HepG2 (cell line): Measurements from ENCODE around the gene DCDC2C. TPM values are rescaled to one million over a fixed set of nuclear protein-coding genes. Genes with fewer than 3 reads are reported as not detected.

ENCODE experiments used
- ATAC-seq: fragments of 200-7000 bp; cut with Tn5 transposase; 3 replicates; pipeline ENCODE4 v1.9.1; 2020; ENCODE audit warnings: mild to moderate bottlenecking, moderate library complexity
- BruUV-seq: library from RNA; stranded (reverse); fragments of 400-500 nt; replicated peaks from 2 replicates; lab custom pipeline; 2021; lab: Mats Ljungman, UMichigan
- CTCF ChIA-PET: fragments of 300-600 bp; formaldehyde crosslinking; extraction: SDS; loops from one replicate; lab custom pipeline; 2021; ENCODE audit warnings: low total read pairs, inconsistent platforms, low intra/inter-chr PET ratio; lab: Yijun Ruan, JAX
- POLR2A ChIA-PET: fragments of 350-600 bp; sonication (Branson Sonifier 250); formaldehyde crosslinking; loops from one replicate; lab custom pipeline; 2020; ENCODE audit warnings: antibody characterized with exemption, inconsistent platforms; lab: Yijun Ruan, JAX
- DNase-seq: peaks from one replicate; pipeline ENCODE4 v3.0.0-alpha.2; 2015; ENCODE audit warnings: low spot score
- FAIRE-seq: peaks from 3 replicates; lab custom pipeline; 2011; peaks lifted over from hg19 to GRCh38; lab: Jason Lieb, UNC
- H2AFZ ChIP-seq: one replicate; pipeline ENCODE4 v1.6.1; 2011; ENCODE audit warnings: low read length, inconsistent platforms
- H3K27ac ChIP-seq: fragments of 300-600 bp; 3 replicates; pipeline ENCODE4 v1.8.0; 2011; ENCODE audit warnings: mixed run types, mild to moderate bottlenecking, mixed read lengths, low read length, inconsistent platforms; ENCODE audit not compliant: insufficient read depth; ENCODE audit errors: extremely low read length
- H3K27me3 ChIP-seq, 2 experiments: fragments of 200-600 bp in 1 of 2; 2 replicates in 1 of 2; 3 replicates in 1 of 2; pipeline versions ENCODE4 v1.6.0 to v1.8.0; 2011; ENCODE audit warnings: low read length in 2 of 2, mild to moderate bottlenecking in 2 of 2, moderate library complexity in 2 of 2, inconsistent platforms in 1 of 2; ENCODE audit not compliant: insufficient read depth in 2 of 2, control insufficient read depth in 1 of 2
- H3K36me3 ChIP-seq, 2 experiments: fragments of 200-600 bp in 1 of 2; replicated peaks in 1 of 2; 2 replicates in 1 of 2; 3 replicates in 1 of 2; pipeline versions ENCODE4 v1.5.1 to v1.8.0; 2011; ENCODE audit warnings: low read length in 2 of 2, inconsistent platforms in 1 of 2; ENCODE audit not compliant: insufficient read depth in 2 of 2, control insufficient read depth in 1 of 2
- H3K4me1 ChIP-seq: 2 replicates; pipeline ENCODE4 v1.5.1; 2012; ENCODE audit warnings: low read length, inconsistent platforms; ENCODE audit not compliant: insufficient read depth
- H3K4me2 ChIP-seq: 2 replicates; pipeline ENCODE4 v1.6.0; 2011; ENCODE audit warnings: low read depth, low read length, inconsistent platforms
- H3K4me3 ChIP-seq, 3 experiments: fragments of 200-600 bp in 1 of 3; sonication (generic), shearing (Covaris generic) in 1 of 3; replicated peaks in 1 of 3; 2 replicates each; pipeline ENCODE4 v1.5.1; 2011 to 2016; ENCODE audit warnings: low read length in 3 of 3, inconsistent platforms in 2 of 3, low read depth in 2 of 3, mild to moderate bottlenecking in 2 of 3, control low read depth in 1 of 3, mixed read lengths in 1 of 3; ENCODE audit not compliant: insufficient read depth in 1 of 3
- H3K79me2 ChIP-seq: one replicate; pipeline ENCODE4 v1.6.1; 2011; ENCODE audit warnings: low read length, inconsistent platforms; ENCODE audit not compliant: insufficient read depth
- H3K9ac ChIP-seq: 2 replicates; pipeline ENCODE4 v1.6.0; 2011; ENCODE audit warnings: mild to moderate bottlenecking, low read depth, low read length, inconsistent platforms; ENCODE audit not compliant: insufficient read depth
- H3K9me3 ChIP-seq: 2 replicates; pipeline ENCODE4 v1.5.1; 2012; ENCODE audit warnings: mild to moderate bottlenecking, low read length
- H4K20me1 ChIP-seq: 2 replicates; pipeline ENCODE4 v1.6.0; 2011; ENCODE audit warnings: inconsistent platforms, mild to moderate bottlenecking, low read length, moderate library complexity; ENCODE audit not compliant: insufficient read depth
- ARNT2 ChIP-seq: sonication (generic); formaldehyde crosslinking; IDR thresholded peaks from 2 replicates; pipeline ENCODE4 v1.8.0; 2022; ENCODE audit warnings: mild to moderate bottlenecking, low read depth, missing genetic modification reagents, moderate library complexity
- EZH2 ChIP-seq: conservative IDR thresholded peaks from 2 replicates; pipeline ENCODE4 v1.6.1; 2012; ENCODE audit warnings: mild to moderate bottlenecking, low read depth, low read length, moderate library complexity
- HOXA5 ChIP-seq: sonication (generic); formaldehyde crosslinking; IDR thresholded peaks from 2 replicates; pipeline ENCODE4 v1.4.0; 2020; ENCODE audit warnings: missing genetic modification reagents
- IRF2 ChIP-seq: IDR thresholded peaks from 2 replicates; pipeline ENCODE4 v1.6.1; 2018; ENCODE audit warnings: missing genetic modification reagents, missing compliant biosample characterization
- KDM2A ChIP-seq: sonication (generic); formaldehyde crosslinking; IDR thresholded peaks from 2 replicates; pipeline ENCODE4 v1.4.0; 2020; ENCODE audit warnings: low read depth, missing genetic modification reagents, borderline replicate concordance
- PRMT3 ChIP-seq: sonication (generic); formaldehyde crosslinking; IDR thresholded peaks from 2 replicates; pipeline ENCODE4 v1.8.1; 2022; ENCODE audit warnings: low read depth, mild to moderate bottlenecking, moderate library complexity, missing genetic modification reagents, borderline replicate concordance
- REPIN1 ChIP-seq: sonication (generic); formaldehyde crosslinking; IDR thresholded peaks from 2 replicates; pipeline ENCODE4 v1.8.0; 2022; ENCODE audit warnings: missing genetic modification reagents, low read depth, mild to moderate bottlenecking, borderline replicate concordance
- SMAD9 ChIP-seq: sonication (generic); formaldehyde crosslinking; IDR thresholded peaks from 2 replicates; pipeline ENCODE4 v1.5.1; 2020; ENCODE audit warnings: mild to moderate bottlenecking, missing genetic modification reagents
- SMC3 ChIP-seq: IDR thresholded peaks from 2 replicates; pipeline ENCODE4 v1.6.1; 2011; ENCODE audit warnings: low read length, improper control_type of control experiment
- SNAPC2 ChIP-seq: sonication (generic); formaldehyde crosslinking; IDR thresholded peaks from 2 replicates; pipeline ENCODE4 v1.8.1; 2022; ENCODE audit warnings: mild to moderate bottlenecking, missing genetic modification reagents
- TFDP1 ChIP-seq: IDR thresholded peaks from 2 replicates; pipeline ENCODE4 v1.6.1; 2016; ENCODE audit warnings: missing compliant biosample characterization, missing genetic modification reagents, borderline replicate concordance
- XRCC5 ChIP-seq: fragments of 200-400 bp; formaldehyde crosslinking; optimal IDR thresholded peaks from 2 replicates; pipeline ENCODE3; 2017; ENCODE audit warnings: mild to moderate bottlenecking, low read length
- ZNF317 ChIP-seq: sonication (generic); formaldehyde crosslinking; IDR thresholded peaks from 2 replicates; pipeline ENCODE4 v1.5.0; 2020; ENCODE audit warnings: mild to moderate bottlenecking, missing genetic modification reagents
- ZNF441 ChIP-seq: sonication (generic); formaldehyde crosslinking; IDR thresholded peaks from 2 replicates; pipeline ENCODE4 v1.7.0; 2021; ENCODE audit warnings: missing genetic modification reagents, borderline replicate concordance
- ZNF468 ChIP-seq: sonication (generic); formaldehyde crosslinking; IDR thresholded peaks from 2 replicates; pipeline ENCODE4 v1.8.0; 2022; ENCODE audit warnings: mild to moderate bottlenecking, moderate library complexity, missing genetic modification reagents
- WGBS: methylation state at CpG from one replicate; pipeline ENCODE4 v1.1.6; 2017; ENCODE audit warnings: low lambda C conversion rate; 5-methylcytosine and 5-hydroxymethylcytosine counted together
- in situ Hi-C: cut with HindIII; loops from 2 replicates; pipeline ENCODE4 v1.10.0; 2017; ENCODE audit warnings: low pct_unique_long_range_greater_than_20kb; ENCODE audit not compliant: extremely low pct_ligation_motif_present
- intact Hi-C: fragments of 100-400 bp; cut with micrococcal nuclease; formaldehyde crosslinking; loops from one replicate; pipeline ENCODE4 v1.10.0; 2022; ENCODE audit not compliant: unreplicated experiment
- polyA plus RNA-seq, 8 experiments: library from polyadenylated mRNA; depleted of rRNA in 3 of 8; stranded (reverse) in 7 of 8; unstranded in 1 of 8; fragments of >200 nt; fragmentation: Illumina TruSeq in 4 of 8; extraction: Trizol in 4 of 8; gene quantifications; 2 replicates each; pipeline versions ENCODE4 v1.2.1 to v1.2.3, GENCODE V29; 2011 to 2016; ENCODE audit warnings: low read depth in 4 of 8, missing spikeins in 1 of 8, mixed read lengths in 1 of 8; ENCODE audit not compliant: insufficient read depth in 1 of 8
- total RNA-seq, 5 experiments: library from RNA; depleted of rRNA; stranded (reverse); fragments of >200 nt; fragmentation: Illumina TruSeq; extraction: Trizol; gene quantifications; 2 replicates each; pipeline ENCODE4 v1.2.3, GENCODE V29; 2016; ENCODE audit warnings: low read depth in 1 of 5
- TF ChIP-seq, protein P1 (sequence below), 2 experiments: IDR thresholded peaks; 2 replicates each; pipeline ENCODE4 v1.6.1; 2011 to 2012; ENCODE audit warnings: low read length in 2 of 2, borderline replicate concordance in 1 of 2, low read depth in 1 of 2, mild to moderate bottlenecking in 1 of 2, moderate library complexity in 1 of 2
- TF ChIP-seq, protein P2 (sequence below): sonication (generic); formaldehyde crosslinking; conservative IDR thresholded peaks from 2 replicates; pipeline ENCODE4 v1.4.0; 2020; ENCODE audit warnings: missing genetic modification reagents

Gene DCDC2C
- total and polyA plus RNA-seq, 2 of the 13 experiments (the other 11 are each of a cell fraction or from before 2014, with no cell fraction given), result not detected

DNA sequence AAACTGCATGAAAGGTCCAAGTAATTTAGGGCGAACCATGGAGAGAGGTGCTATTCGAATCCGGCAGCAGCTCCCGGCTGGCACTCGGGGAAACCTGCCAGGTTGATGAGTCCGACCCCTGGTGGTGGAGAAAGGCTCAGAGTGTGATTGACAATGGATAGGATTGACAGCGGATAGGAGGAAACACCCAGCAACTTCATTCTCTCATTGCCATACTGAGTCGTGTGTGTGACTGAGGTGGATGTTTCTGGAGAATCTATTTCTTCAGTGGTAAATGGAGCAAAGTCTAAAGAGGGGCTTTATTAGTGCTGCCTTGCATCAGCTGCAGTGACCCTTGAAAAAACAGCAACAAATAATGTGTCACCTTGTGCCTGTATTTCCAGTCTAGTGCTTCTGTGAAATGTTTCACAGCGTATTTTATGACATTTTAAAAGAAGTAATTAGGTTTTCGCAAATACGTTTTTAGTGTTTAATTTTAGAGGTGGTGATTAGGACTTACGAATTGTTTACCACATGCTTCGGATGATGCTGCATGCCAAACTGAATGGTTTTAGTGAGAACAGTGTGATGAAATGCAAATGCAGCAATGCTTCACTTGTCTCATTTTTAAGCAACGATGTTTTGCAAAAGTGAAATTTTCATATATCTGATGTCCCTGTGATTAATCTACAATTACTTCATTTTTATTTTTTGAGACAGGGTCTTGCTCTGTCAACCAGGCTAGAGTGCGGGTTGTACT is 102.0 kb downstream of the DCDC2C start:
- in situ Hi-C loops (no loop called here), intact Hi-C loops (loop anchor here (1.0 kb wide), 2 partner anchors 67 to 77 kb away; no protein-coding TSS in a partner anchor)
- Histone ChIP-seq H2AFZ (no peak overlapping the region), H3K36me3 (no peaks in the 10 kb centered on the region), H3K79me2 (no peaks in the 10 kb centered on the region), H3K4me3 (no peak overlapping the region), H3K27me3 (peaks cover 2 to 7% of the 10 kb centered on the region in 2 experiments; a peak in 1 of 5 replicates), H3K9ac (no peak overlapping the region), H3K27ac (no peak overlapping the region), H3K9me3 (no peaks in the 10 kb centered on the region), H4K20me1 (no peaks in the 10 kb centered on the region), H3K4me2 (no peak overlapping the region), H3K4me1 (no peaks in the 10 kb centered on the region)
- WGBS, result 19% methylated on average over 15 of the region's 15 CpGs
- BruUV-seq, result no TSS peak
- ChIA-PET POLR2A (no interaction called here), CTCF (interaction anchor here (1.1 to 1.8 kb wide), 2 partner anchors 67 to 78 kb away, joined by 6 to 17 read pairs; no protein-coding TSS in a partner anchor)
- DNase-seq (peak; percentile 57), ATAC-seq (peak; percentile 97), FAIRE-seq (peak; percentile 86)
- TF ChIP-seq EZH2 (no peak), TFDP1 (CRISPR knock-in tag) (no peak), ZNF468 (CRISPR knock-in tag) (no peak), ZNF441 (peak; percentile 89), ARNT2 (CRISPR knock-in tag) (no peak), IRF2 (CRISPR knock-in tag) (no peak), SMAD9 (CRISPR knock-in tag) (no peak), KDM2A (CRISPR knock-in tag) (peak; percentile 52; the same call in 1 of the 2 replicates), HOXA5 (CRISPR knock-in tag) (no peak), SNAPC2 (CRISPR knock-in tag) (no peak), ZNF317 (peak; percentile 93), REPIN1 (CRISPR knock-in tag) (no peak), SMC3 (peak; percentile 76), PRMT3 (CRISPR knock-in tag) (0 out of 2 replicates have a peak, but pooled peaks have one; percentile 12), XRCC5 (peak; percentile 86)
- TF ChIP-seq, protein P1, sequence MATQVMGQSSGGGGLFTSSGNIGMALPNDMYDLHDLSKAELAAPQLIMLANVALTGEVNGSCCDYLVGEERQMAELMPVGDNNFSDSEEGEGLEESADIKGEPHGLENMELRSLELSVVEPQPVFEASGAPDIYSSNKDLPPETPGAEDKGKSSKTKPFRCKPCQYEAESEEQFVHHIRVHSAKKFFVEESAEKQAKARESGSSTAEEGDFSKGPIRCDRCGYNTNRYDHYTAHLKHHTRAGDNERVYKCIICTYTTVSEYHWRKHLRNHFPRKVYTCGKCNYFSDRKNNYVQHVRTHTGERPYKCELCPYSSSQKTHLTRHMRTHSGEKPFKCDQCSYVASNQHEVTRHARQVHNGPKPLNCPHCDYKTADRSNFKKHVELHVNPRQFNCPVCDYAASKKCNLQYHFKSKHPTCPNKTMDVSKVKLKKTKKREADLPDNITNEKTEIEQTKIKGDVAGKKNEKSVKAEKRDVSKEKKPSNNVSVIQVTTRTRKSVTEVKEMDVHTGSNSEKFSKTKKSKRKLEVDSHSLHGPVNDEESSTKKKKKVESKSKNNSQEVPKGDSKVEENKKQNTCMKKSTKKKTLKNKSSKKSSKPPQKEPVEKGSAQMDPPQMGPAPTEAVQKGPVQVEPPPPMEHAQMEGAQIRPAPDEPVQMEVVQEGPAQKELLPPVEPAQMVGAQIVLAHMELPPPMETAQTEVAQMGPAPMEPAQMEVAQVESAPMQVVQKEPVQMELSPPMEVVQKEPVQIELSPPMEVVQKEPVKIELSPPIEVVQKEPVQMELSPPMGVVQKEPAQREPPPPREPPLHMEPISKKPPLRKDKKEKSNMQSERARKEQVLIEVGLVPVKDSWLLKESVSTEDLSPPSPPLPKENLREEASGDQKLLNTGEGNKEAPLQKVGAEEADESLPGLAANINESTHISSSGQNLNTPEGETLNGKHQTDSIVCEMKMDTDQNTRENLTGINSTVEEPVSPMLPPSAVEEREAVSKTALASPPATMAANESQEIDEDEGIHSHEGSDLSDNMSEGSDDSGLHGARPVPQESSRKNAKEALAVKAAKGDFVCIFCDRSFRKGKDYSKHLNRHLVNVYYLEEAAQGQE (IDR thresholded peaks at IDR 0.05; ENCODE audit: borderline replicate concordance in 1 of 2, low read depth in 1 of 2, low read length in 2 of 2), result no peak
- TF ChIP-seq, protein P2, sequence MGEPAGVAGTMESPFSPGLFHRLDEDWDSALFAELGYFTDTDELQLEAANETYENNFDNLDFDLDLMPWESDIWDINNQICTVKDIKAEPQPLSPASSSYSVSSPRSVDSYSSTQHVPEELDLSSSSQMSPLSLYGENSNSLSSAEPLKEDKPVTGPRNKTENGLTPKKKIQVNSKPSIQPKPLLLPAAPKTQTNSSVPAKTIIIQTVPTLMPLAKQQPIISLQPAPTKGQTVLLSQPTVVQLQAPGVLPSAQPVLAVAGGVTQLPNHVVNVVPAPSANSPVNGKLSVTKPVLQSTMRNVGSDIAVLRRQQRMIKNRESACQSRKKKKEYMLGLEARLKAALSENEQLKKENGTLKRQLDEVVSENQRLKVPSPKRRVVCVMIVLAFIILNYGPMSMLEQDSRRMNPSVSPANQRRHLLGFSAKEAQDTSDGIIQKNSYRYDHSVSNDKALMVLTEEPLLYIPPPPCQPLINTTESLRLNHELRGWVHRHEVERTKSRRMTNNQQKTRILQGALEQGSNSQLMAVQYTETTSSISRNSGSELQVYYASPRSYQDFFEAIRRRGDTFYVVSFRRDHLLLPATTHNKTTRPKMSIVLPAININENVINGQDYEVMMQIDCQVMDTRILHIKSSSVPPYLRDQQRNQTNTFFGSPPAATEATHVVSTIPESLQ (CRISPR knock-in tag), result no peak
